Thoracic aorta (tissue), 2 donors: ENCODE data around the gene ARL14EP. TPM values are rescaled to one million over a fixed set of nuclear protein-coding genes. Genes with fewer than 3 reads are reported as not detected.

Source experiments
- ATAC-seq: fragments of 150-250 bp; one replicate; pipeline ENCODE4 v1.8.0; 2017; ENCODE audit warnings: low read depth; ENCODE audit not compliant: insufficient number of reproducible peaks, low FRiP score
- DNase-seq: peaks from one replicate; pipeline ENCODE4 v3.0.0-alpha.2; 2020; ENCODE audit warnings: low spot score
- H3K27ac ChIP-seq, 2 donors: fragments of 200-600 bp; sonication (generic); 1 replicate in 1 of 2; 2 replicates in 1 of 2; pipeline ENCODE4 v1.5.1; 2016; ENCODE audit warnings: mild to moderate bottlenecking in 2 of 2, moderate library complexity in 2 of 2
- H3K27me3 ChIP-seq: fragments of 200-600 bp; sonication (generic); replicated peaks from 2 replicates; pipeline ENCODE4 v1.6.0; 2016; ENCODE audit warnings: mild to moderate bottlenecking; ENCODE audit not compliant: insufficient read depth
- H3K36me3 ChIP-seq: fragments of 200-600 bp; sonication (generic); one replicate; pipeline ENCODE4 v1.5.1; 2016
- H3K4me1 ChIP-seq, 2 donors: fragments of 200-600 bp; sonication (generic); 1 replicate in 1 of 2; 2 replicates in 1 of 2; pipeline versions ENCODE4 v1.5.1 to v1.6.0; 2016; ENCODE audit warnings: low read depth in 2 of 2, mild to moderate bottlenecking in 1 of 2; ENCODE audit not compliant: control insufficient read depth in 1 of 2
- H3K4me3 ChIP-seq: fragments of 200-600 bp; sonication (generic); 2 replicates; pipeline ENCODE4 v1.5.1; 2016; ENCODE audit warnings: mild to moderate bottlenecking
- H3K9me3 ChIP-seq: fragments of 200-600 bp; sonication (generic); 2 replicates; pipeline ENCODE4 v1.5.1; 2016
- total RNA-seq, 2 donors: library from RNA; depleted of rRNA; stranded (reverse); fragments of >200 nt; gene quantifications; one replicate each; pipeline versions ENCODE4 v1.1.0 to v1.2.3, GENCODE V29; 2016
- TF ChIP-seq, protein P1 (sequence below): fragments of 200-600 bp; sonication (generic); IDR thresholded peaks from one replicate; pipeline ENCODE4 v1.5.1; 2019; ENCODE audit warnings: antibody characterized with exemption

Gene ARL14EP
- total RNA-seq, 2 donors from 2014 or later, result 16.7 to 24.6 TPM

- TF ChIP-seq, protein P1, sequence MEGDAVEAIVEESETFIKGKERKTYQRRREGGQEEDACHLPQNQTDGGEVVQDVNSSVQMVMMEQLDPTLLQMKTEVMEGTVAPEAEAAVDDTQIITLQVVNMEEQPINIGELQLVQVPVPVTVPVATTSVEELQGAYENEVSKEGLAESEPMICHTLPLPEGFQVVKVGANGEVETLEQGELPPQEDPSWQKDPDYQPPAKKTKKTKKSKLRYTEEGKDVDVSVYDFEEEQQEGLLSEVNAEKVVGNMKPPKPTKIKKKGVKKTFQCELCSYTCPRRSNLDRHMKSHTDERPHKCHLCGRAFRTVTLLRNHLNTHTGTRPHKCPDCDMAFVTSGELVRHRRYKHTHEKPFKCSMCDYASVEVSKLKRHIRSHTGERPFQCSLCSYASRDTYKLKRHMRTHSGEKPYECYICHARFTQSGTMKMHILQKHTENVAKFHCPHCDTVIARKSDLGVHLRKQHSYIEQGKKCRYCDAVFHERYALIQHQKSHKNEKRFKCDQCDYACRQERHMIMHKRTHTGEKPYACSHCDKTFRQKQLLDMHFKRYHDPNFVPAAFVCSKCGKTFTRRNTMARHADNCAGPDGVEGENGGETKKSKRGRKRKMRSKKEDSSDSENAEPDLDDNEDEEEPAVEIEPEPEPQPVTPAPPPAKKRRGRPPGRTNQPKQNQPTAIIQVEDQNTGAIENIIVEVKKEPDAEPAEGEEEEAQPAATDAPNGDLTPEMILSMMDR, result no peak
- no peak for ATAC-seq
- no peak overlapping the region for H3K27ac ChIP-seq
Measured at GRCh38 chr11:30349885-30350284, 27.0 kb downstream of the ARL14EP start.

GRCh38 chr11:30350384-30350783, 27.5 kb downstream of the ARL14EP start:
- Histone ChIP-seq H3K4me3 (no peak overlapping the region), H3K27ac (no peak overlapping the region), H3K4me1 (no peaks in the 10 kb centered on the region), H3K9me3 (no peaks in the 10 kb centered on the region), H3K36me3 (no peaks in the 10 kb centered on the region), H3K27me3 (no peaks in the 10 kb centered on the region)
- DNase-seq, result no peak
- TF ChIP-seq, protein P1, result no peak
- ATAC-seq, result no peak

More at GRCh38 chr11:30349885-30350284, 27.0 kb downstream of the ARL14EP start:
- Histone ChIP-seq H3K36me3 (no peaks in the 10 kb centered on the region), H3K27me3 (no peaks in the 10 kb centered on the region), H3K4me1 (no peaks in the 10 kb centered on the region), H3K4me3 (no peak overlapping the region), H3K9me3 (no peaks in the 10 kb centered on the region)
- no peak for DNase-seq

GRCh38 chr11:30351061-30351460, 28.2 kb downstream of the ARL14EP start:
- no peaks in the 10 kb centered on the region for H3K27me3 ChIP-seq

DNA sequence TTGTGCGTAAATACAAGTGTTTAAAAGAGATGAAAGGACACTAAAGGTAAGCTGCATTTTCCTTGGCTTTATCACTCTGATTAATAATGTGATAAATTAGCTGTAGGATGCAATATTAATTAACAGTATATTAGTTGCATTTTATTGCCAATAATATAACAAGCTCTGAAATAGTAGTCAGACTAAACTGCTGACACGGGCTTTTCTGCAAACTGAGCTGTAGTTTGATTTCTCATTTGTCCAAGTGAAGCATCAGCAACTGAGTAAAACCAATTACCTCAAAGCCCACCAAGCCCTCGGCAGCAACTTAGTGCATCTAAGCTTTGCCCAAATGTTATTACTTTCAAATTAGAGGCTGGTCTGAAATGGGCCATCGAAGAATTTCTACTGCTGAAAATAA, 33.5 kb downstream of the ARL14EP start:
- Histone ChIP-seq H3K4me1 (peaks cover 0 to 11% of the 10 kb centered on the region in 2 donors), H3K4me3 (no peak overlapping the region), H3K9me3 (no peaks in the 10 kb centered on the region), H3K27me3 (no peaks in the 10 kb centered on the region), H3K27ac (no peak overlapping the region), H3K36me3 (no peaks in the 10 kb centered on the region)
- TF ChIP-seq, protein P1, result no peak
- ATAC-seq, result no peak
- no peak for DNase-seq

More at GRCh38 chr11:30351061-30351460, 28.2 kb downstream of the ARL14EP start:
- TF ChIP-seq, protein P1, result no peak
- Histone ChIP-seq H3K36me3 (no peaks in the 10 kb centered on the region), H3K9me3 (no peaks in the 10 kb centered on the region), H3K4me1 (no peaks in the 10 kb centered on the region), H3K27ac (no peak overlapping the region), H3K4me3 (no peak overlapping the region)
- DNase-seq, result no peak
- ATAC-seq, result no peak

DNA sequence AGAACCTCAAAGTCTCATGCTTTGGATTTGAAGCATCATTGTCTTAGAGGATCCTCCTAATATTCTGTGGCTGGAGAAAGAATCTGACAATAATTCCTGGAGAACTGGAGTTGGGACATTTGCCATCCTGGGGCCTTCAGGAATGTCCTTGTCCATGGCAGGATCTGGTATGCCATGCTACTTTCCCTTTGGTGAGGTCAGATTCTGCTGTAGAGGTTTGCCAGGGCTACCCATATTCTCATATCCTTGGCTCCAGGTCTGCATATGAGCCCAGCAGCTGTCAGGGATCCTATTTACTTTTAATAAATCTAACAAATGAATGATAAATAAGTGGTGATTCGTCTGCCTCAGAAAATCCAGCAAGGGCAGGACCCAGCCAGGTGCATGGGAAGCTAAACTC, 35.0 kb downstream of the ARL14EP start:
- Histone ChIP-seq H3K4me3 (no peak overlapping the region), H3K27me3 (no peaks in the 10 kb centered on the region), H3K9me3 (no peaks in the 10 kb centered on the region), H3K27ac (no peak overlapping the region), H3K4me1 (peaks cover 0 to 11% of the 10 kb centered on the region in 2 donors), H3K36me3 (no peaks in the 10 kb centered on the region)
- ATAC-seq (no peak), DNase-seq (no peak)
- TF ChIP-seq, protein P1, result no peak
